H1 (cell line): Measurements from ENCODE around the gene CYP1B1. TPM values are rescaled to one million over a fixed set of nuclear protein-coding genes. Genes with fewer than 3 reads are reported as not detected.

Experiments
- CTCF ChIA-PET: fragments of 300-600 bp; sonication (Branson Sonifier 250); formaldehyde crosslinking; loops from one replicate; lab custom pipeline; 2021; ENCODE audit not compliant: partially characterized antibody; lab: Charles Lee
- POLR2A ChIA-PET: fragments of 300-600 bp; sonication (Branson Sonifier 250); formaldehyde crosslinking; loops from one replicate; lab custom pipeline; 2021; ENCODE audit warnings: inconsistent platforms; ENCODE audit not compliant: partially characterized antibody; lab: Charles Lee
- DNase-seq, 2 experiments: peaks; one replicate each; pipeline versions ENCODE4 v3.0.0 to v3.0.0-alpha.2; 2010 to 2022; ENCODE audit warnings: low spot score in 2 of 2, low read depth in 1 of 2, mixed read lengths in 1 of 2
- FAIRE-seq: peaks from 2 replicates; lab custom pipeline; 2011; peaks lifted over from hg19 to GRCh38; lab: Jason Lieb, UNC
- H2AFZ ChIP-seq: 2 replicates; pipeline ENCODE4 v1.8.1; 2012; ENCODE audit warnings: low read length, inconsistent platforms
- H2AK5ac ChIP-seq: 2 replicates; pipeline ENCODE4 v1.6.1; 2013; ENCODE audit warnings: low read depth, low read length
- H2BK120ac ChIP-seq: replicated peaks from 2 replicates; pipeline ENCODE3; 2013; ENCODE audit warnings: low read depth, low read length, inconsistent platforms
- H2BK12ac ChIP-seq: 2 replicates; pipeline ENCODE4 v1.6.1; 2013; ENCODE audit warnings: low read depth, low read length
- H2BK15ac ChIP-seq: 2 replicates; pipeline ENCODE4 v1.6.1; 2013; ENCODE audit warnings: low read length
- H2BK20ac ChIP-seq: 2 replicates; pipeline ENCODE4 v1.6.1; 2013; ENCODE audit warnings: low read length
- H2BK5ac ChIP-seq: 2 replicates; pipeline ENCODE4 v1.6.1; 2013; ENCODE audit warnings: low read depth, low read length
- H3K14ac ChIP-seq: 2 replicates; pipeline ENCODE4 v1.6.1; 2013; ENCODE audit warnings: inconsistent platforms; ENCODE audit not compliant: insufficient read length
- H3K18ac ChIP-seq: 2 replicates; pipeline ENCODE4 v1.6.1; 2013; ENCODE audit warnings: low read length; ENCODE audit errors: extremely low read depth
- H3K23ac ChIP-seq: 2 replicates; pipeline ENCODE4 v1.6.1; 2013; ENCODE audit warnings: inconsistent platforms; ENCODE audit not compliant: insufficient read length
- H3K23me2 ChIP-seq: 2 replicates; pipeline ENCODE4 v1.6.1; 2013; ENCODE audit warnings: low read depth, low read length
- H3K27ac ChIP-seq: 2 replicates; pipeline ENCODE4 v1.6.1; 2011; ENCODE audit warnings: low read depth, low read length, inconsistent platforms
- H3K27me3 ChIP-seq, 4 experiments: replicated peaks in 1 of 4; 1 replicate in 1 of 4; 2 replicates in 3 of 4; pipeline versions ENCODE4 v1.6.1 to v1.8.1; 2011 to 2013; ENCODE audit warnings: low read length in 3 of 4, mild to moderate bottlenecking in 3 of 4, inconsistent platforms in 2 of 4, mixed read lengths in 2 of 4, moderate library complexity in 1 of 4; ENCODE audit not compliant: control insufficient read depth in 3 of 4, insufficient read depth in 3 of 4; ENCODE audit errors: extremely low read depth in 1 of 4
- H3K36me3 ChIP-seq, 4 experiments: 2 replicates each; pipeline versions ENCODE4 v1.6.1 to v1.8.1; 2011 to 2013; ENCODE audit warnings: mild to moderate bottlenecking in 4 of 4, low read length in 3 of 4, moderate library complexity in 2 of 4, control low read depth in 1 of 4, inconsistent platforms in 1 of 4; ENCODE audit not compliant: insufficient read depth in 4 of 4, control insufficient read depth in 2 of 4
- H3K4ac ChIP-seq: replicated peaks from 2 replicates; pipeline ENCODE3; 2013; ENCODE audit warnings: low read length, low read depth, mixed read lengths, inconsistent platforms; ENCODE audit not compliant: insufficient read length
- H3K4me1 ChIP-seq, 4 experiments: replicated peaks in 1 of 4; 1 replicate in 1 of 4; 2 replicates in 3 of 4; pipeline versions ENCODE4 v1.6.1 to v1.8.1; 2011 to 2013; ENCODE audit warnings: low read length in 3 of 4, inconsistent platforms in 2 of 4, mixed read lengths in 1 of 4; ENCODE audit not compliant: insufficient read depth in 4 of 4, control insufficient read depth in 3 of 4
- H3K4me2 ChIP-seq, 2 experiments: 2 replicates each; pipeline versions ENCODE4 v1.6.1 to v1.8.1; 2011 to 2013; ENCODE audit warnings: low read depth in 2 of 2, low read length in 2 of 2, control low read depth in 1 of 2, inconsistent platforms in 1 of 2, mild to moderate bottlenecking in 1 of 2; ENCODE audit not compliant: insufficient read depth in 1 of 2
- H3K4me3 ChIP-seq, 4 experiments: fragments of 200-600, 300-600 bp in 1 of 4; sonication (generic), shearing (Covaris generic), sonication (Bioruptor Twin) in 1 of 4; 2 replicates each; pipeline versions ENCODE4 v1.5.1 to v1.8.1; 2011 to 2016; ENCODE audit warnings: low read length in 4 of 4, low read depth in 3 of 4, control low read depth in 2 of 4, inconsistent platforms in 2 of 4, mild to moderate bottlenecking in 2 of 4, mixed read lengths in 1 of 4, moderate library complexity in 1 of 4; ENCODE audit not compliant: insufficient read depth in 2 of 4; ENCODE audit errors: extremely low read depth in 1 of 4
- H3K56ac ChIP-seq: replicated peaks from 2 replicates; pipeline ENCODE3; 2013; ENCODE audit warnings: low read depth, mild to moderate bottlenecking, mixed read lengths, low read length, inconsistent platforms; ENCODE audit not compliant: insufficient read length
- H3K79me1 ChIP-seq: 2 replicates; pipeline ENCODE4 v1.6.1; 2013; ENCODE audit warnings: low read depth, low read length, control low read depth
- H3K79me2 ChIP-seq, 2 experiments: 2 replicates each; pipeline versions ENCODE4 v1.6.1 to v1.8.1; 2012 to 2013; ENCODE audit warnings: low read length in 2 of 2, mild to moderate bottlenecking in 2 of 2, inconsistent platforms in 1 of 2; ENCODE audit not compliant: insufficient read depth in 2 of 2, control insufficient read depth in 1 of 2
- H3K9ac ChIP-seq, 4 experiments: replicated peaks in 1 of 4; 1 replicate in 1 of 4; 2 replicates in 3 of 4; pipeline versions ENCODE4 v1.6.1 to v1.8.1; 2011 to 2013; ENCODE audit warnings: low read depth in 3 of 4, low read length in 3 of 4, control low read depth in 2 of 4, mild to moderate bottlenecking in 2 of 4, moderate library complexity in 2 of 4, inconsistent platforms in 1 of 4; ENCODE audit errors: extremely low read depth in 1 of 4
- H3K9me3 ChIP-seq, 2 experiments: 2 replicates each; pipeline versions ENCODE4 v1.6.1 to v1.8.1; 2012 to 2013; ENCODE audit warnings: mild to moderate bottlenecking in 2 of 2, moderate library complexity in 2 of 2, control low read depth in 1 of 2, inconsistent platforms in 1 of 2, low read depth in 1 of 2, low read length in 1 of 2, mixed read lengths in 1 of 2; ENCODE audit not compliant: insufficient read depth in 2 of 2
- H4K20me1 ChIP-seq, 2 experiments: replicated peaks in 1 of 2; 2 replicates each; pipeline versions ENCODE3 to v1.8.1; 2011 to 2013; ENCODE audit warnings: inconsistent platforms in 2 of 2, low read length in 2 of 2, mild to moderate bottlenecking in 1 of 2; ENCODE audit not compliant: insufficient read depth in 2 of 2, control insufficient read depth in 1 of 2
- H4K5ac ChIP-seq: 2 replicates; pipeline ENCODE4 v1.6.1; 2013; ENCODE audit warnings: low read length, low read depth, mixed read lengths, inconsistent platforms; ENCODE audit not compliant: insufficient read length
- H4K8ac ChIP-seq: 2 replicates; pipeline ENCODE4 v1.8.0; 2013; ENCODE audit warnings: mild to moderate bottlenecking, moderate library complexity, low read length, inconsistent platforms; ENCODE audit not compliant: insufficient read depth; ENCODE audit errors: extremely low read depth
- H4K91ac ChIP-seq: replicated peaks from 2 replicates; pipeline ENCODE3; 2013; ENCODE audit warnings: low read length, mixed read lengths, inconsistent platforms; ENCODE audit not compliant: insufficient read length
- BCL11A ChIP-seq, 2 experiments: IDR thresholded peaks; one replicate each; pipeline ENCODE4 v1.6.1; 2011; ENCODE audit warnings: low read depth in 2 of 2, low read length in 2 of 2, mild to moderate bottlenecking in 2 of 2
- CREB1 ChIP-seq: IDR thresholded peaks from 2 replicates; pipeline ENCODE4 v1.6.1; 2012; ENCODE audit warnings: inconsistent platforms
- EP300 ChIP-seq, 2 experiments: IDR thresholded peaks; 1 replicate in 1 of 2; 2 replicates in 1 of 2; pipeline ENCODE4 v1.6.1; 2011 to 2012; ENCODE audit warnings: low read depth in 2 of 2, low read length in 2 of 2, mild to moderate bottlenecking in 2 of 2, borderline replicate concordance in 1 of 2, inconsistent platforms in 1 of 2, moderate library complexity in 1 of 2
- GABPA ChIP-seq: IDR thresholded peaks from 2 replicates; pipeline ENCODE4 v1.6.1; 2011; ENCODE audit warnings: mild to moderate bottlenecking, low read length, moderate library complexity, borderline replicate concordance; ENCODE audit not compliant: insufficient read depth
- KDM1A ChIP-seq: fragments of 200-600, 300-600 bp; sonication (generic); IDR thresholded peaks from 2 replicates; pipeline ENCODE4 v1.7.1; 2016; ENCODE audit warnings: mild to moderate bottlenecking, low read length, borderline replicate concordance
- RXRA ChIP-seq: IDR thresholded peaks from 2 replicates; pipeline ENCODE4 v1.6.1; 2011; ENCODE audit warnings: low read depth, mild to moderate bottlenecking, low read length, moderate library complexity; ENCODE audit not compliant: insufficient read depth
- YY1 ChIP-seq: IDR thresholded peaks from 2 replicates; pipeline ENCODE4 v1.6.1; 2011; ENCODE audit warnings: low read depth, mild to moderate bottlenecking, low read length
- WGBS, 2 experiments: shearing (Covaris generic) in 1 of 2; methylation state at CpG; one replicate each; pipeline versions ENCODE4 v1.1.6 to v1.1.7; 2013 to 2015; ENCODE audit warnings: low lambda C conversion rate in 2 of 2, mixed read lengths in 2 of 2, inconsistent platforms in 1 of 2, low coverage in 1 of 2, missing lambda C conversion rate in 1 of 2; ENCODE audit not compliant: insufficient replicate concordance in 2 of 2, insufficient coverage in 1 of 2, insufficient read length in 1 of 2; ENCODE audit errors: extremely low coverage in 1 of 2, missing lambda C conversion rate in 1 of 2; 5-methylcytosine and 5-hydroxymethylcytosine counted together
- polyA plus RNA-seq, 7 experiments: library from polyadenylated mRNA; depleted of rRNA in 3 of 7; stranded (reverse) in 5 of 7; unstranded in 2 of 7; fragments of >200 nt in 5 of 7; fragments of 200-250 nt in 2 of 7; gene quantifications; 1 replicate in 5 of 7; 2 replicates in 1 of 7; 4 replicates in 1 of 7; pipeline versions ENCODE4 v1.2.1 to v1.2.3, GENCODE V29; 2011 to 2013; ENCODE audit warnings: missing spikeins in 2 of 7, mixed read lengths in 2 of 7
- total RNA-seq: library from RNA; stranded (reverse); fragmentation: NEBNext Ultra II Directional; extraction: Animal tissue kit (Norgen Biotek cat#: 25700); gene quantifications from 2 replicates; pipeline ENCODE4 v1.2.1, GENCODE V29; 2021

CYP1B1 gene
- total and polyA plus RNA-seq, 2 of the 8 experiments (the other 6 are each of a cell fraction or from before 2014, with no cell fraction given): 1.3 to 5.7 TPM

DNA sequence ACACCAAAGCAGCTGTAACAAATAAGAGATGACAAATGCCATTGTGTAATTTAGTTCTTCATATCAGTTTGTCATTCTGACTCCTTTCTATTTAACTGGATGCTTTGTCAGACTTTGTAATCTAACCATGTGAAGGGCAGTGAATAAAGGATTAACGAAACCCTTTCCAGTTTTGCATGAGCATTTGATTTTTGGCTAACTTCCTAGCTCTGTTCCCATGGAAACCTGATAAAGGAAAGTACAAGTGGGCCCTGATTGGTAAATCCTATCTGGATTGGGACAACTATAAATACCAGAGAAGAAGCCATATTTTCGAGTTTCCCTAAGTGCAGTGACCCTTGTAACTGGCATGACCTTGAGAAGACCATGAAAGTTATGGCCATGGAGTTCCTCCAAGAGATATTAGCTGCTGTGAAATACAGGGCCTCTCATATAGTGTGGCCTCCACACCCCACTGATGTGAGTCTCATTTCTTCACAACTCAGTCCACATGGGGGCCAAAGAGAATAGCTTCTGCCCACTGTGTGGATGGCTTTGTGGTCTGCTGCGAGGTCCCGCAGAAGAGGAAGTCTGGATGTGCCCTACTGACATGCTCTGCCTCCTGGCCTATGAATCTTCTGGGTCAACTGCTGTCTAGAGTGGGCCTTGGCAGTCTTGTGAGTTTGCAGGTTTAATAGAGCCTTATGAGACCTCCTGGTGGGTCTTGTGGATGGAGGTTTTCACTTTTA, 38.2 kb upstream of the CYP1B1 start:
- FAIRE-seq (no peak), DNase-seq (no peak)
- Histone ChIP-seq H3K56ac (no peak overlapping the region), H3K36me3 (no peaks in the 10 kb centered on the region), H3K4ac (no peak overlapping the region), H2BK120ac (no peak overlapping the region), H3K79me1 (no peaks in the 10 kb centered on the region; the same call in 1 of the 2 replicates), H3K27me3 (no peaks in the 10 kb centered on the region), H2BK15ac (no peak overlapping the region; the same call in 1 of the 2 replicates), H3K4me3 (no peak overlapping the region), H4K20me1 (no peaks in the 10 kb centered on the region), H2BK5ac (no peak overlapping the region), H2AFZ (no peak overlapping the region), H4K5ac (no peak overlapping the region), H3K4me2 (no peak overlapping the region), H3K23ac (no peak overlapping the region), H3K27ac (no peak overlapping the region), H2BK20ac (no peak overlapping the region), H3K14ac (no peak overlapping the region), H3K18ac (no peak overlapping the region), H3K9me3 (no peaks in the 10 kb centered on the region), H3K23me2 (no peaks in the 10 kb centered on the region), H4K91ac (no peak overlapping the region), H2BK12ac (0 out of 2 replicates have a peak overlapping the region, but pooled peaks have one; percentile 30), H3K9ac (no peak overlapping the region), H2AK5ac (no peak overlapping the region), H3K4me1 (no peaks in the 10 kb centered on the region), H3K79me2 (no peaks in the 10 kb centered on the region), H4K8ac (no peak overlapping the region)
- TF ChIP-seq CREB1 (no peak), YY1 (no peak), BCL11A (IDR thresholded peaks at IDR 0.05; ENCODE audit: low read depth in 2 of 2, low read length in 2 of 2) (no peak), KDM1A (no peak), EP300 (IDR thresholded peaks at IDR 0.05; ENCODE audit: borderline replicate concordance in 1 of 2, low read depth in 2 of 2, low read length in 2 of 2) (no peak), RXRA (no peak), GABPA (no peak)
- POLR2A ChIA-PET: interaction anchor here (1.2 to 2.5 kb wide), 3 partner anchors 28 to 37 kb away, joined by 4 to 7 read pairs (median 6); partner anchors contain the start of gene CYP1B1
- CTCF ChIA-PET: interaction anchor here (0.9 to 4.9 kb wide), 17 partner anchors 8 to 219 kb away, joined by 3 to 76 read pairs (median 4); partner anchors contain the start of genes CYP1B1 and RMDN2
- WGBS, 2 experiments: 93% methylated on average over 4 of the region's 4 CpGs; no CpG with 5 or more reads in 1 of the 2 experiments
